Breast epithelium (tissue), 3 donors: ENCODE measurements around the gene CLTCL1.
"Not testable (repeated sequence)": the region's sequence is repeated elsewhere in the genome, so short reads cannot be mapped to it uniquely, and the experiment has no call there.

Source experiments
- CTCF ChIP-seq, 3 donors: fragments of 450-650 bp; IDR thresholded peaks; one replicate each; pipeline ENCODE4 v1.5.1; 2016 to 2017; ENCODE audit warnings: antibody characterized with exemption in 3 of 3, mild to moderate bottlenecking in 3 of 3, moderate library complexity in 3 of 3
- POLR2AphosphoS5 ChIP-seq, 3 donors: sonication (generic); formaldehyde crosslinking; IDR thresholded peaks; one replicate each; pipeline ENCODE4 v1.6.1; 2017; ENCODE audit warnings: antibody characterized with exemption in 3 of 3

GRCh38 chr22:19202799-19203186 lies 88.7 kb downstream of the CLTCL1 start:
- not testable (repeated sequence) for TF ChIP-seq CTCF, POLR2AphosphoS5 (IDR thresholded peaks at IDR 0.05)
